ENCODE results near the gene NALCN.

NALCN gene

GRCh38 chr13:101181076-101181685, 235.1 kb downstream of the NALCN start (continued):
- no peak for TF ChIP-seq ZNF394 (tag by site-specific recombination; IDR thresholded peaks at IDR 0.05; ENCODE audit: borderline replicate concordance)

DNA sequence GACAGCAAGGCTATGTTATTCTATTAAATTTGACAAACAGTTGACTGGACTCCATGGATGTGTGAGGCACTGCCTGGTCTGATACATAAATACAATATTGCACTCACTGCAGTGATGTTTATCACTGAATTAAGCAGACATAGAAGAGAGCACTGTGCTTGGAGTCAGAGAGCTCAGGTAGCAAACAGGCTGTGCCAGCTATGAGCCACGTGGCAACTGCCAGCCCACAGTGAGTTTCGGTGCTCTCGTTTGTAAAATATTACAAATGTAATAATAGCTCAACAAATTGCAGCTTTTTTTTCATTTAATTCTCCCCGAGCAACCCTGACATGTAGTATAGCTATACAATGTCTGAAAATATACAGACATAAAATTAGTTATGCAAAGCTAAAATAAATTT, 237.3 kb downstream of the NALCN start:
- POLR2A ChIA-PET, result no interaction called here
- TF ChIP-seq ZNF768 (tag by site-specific recombination; IDR thresholded peaks at IDR 0.05), result no peak
- no peak for TF ChIP-seq ZNF148 (tag by site-specific recombination; IDR thresholded peaks at IDR 0.05; ENCODE audit: borderline replicate concordance)
- TF ChIP-seq ZNF221 (tag by site-specific recombination; IDR thresholded peaks at IDR 0.05; ENCODE audit: borderline replicate concordance), result no peak
- TF ChIP-seq EGR2 (tag by site-specific recombination; IDR thresholded peaks at IDR 0.05; ENCODE audit: low read depth), result no peak
- TF ChIP-seq ZBTB11 (tag by site-specific recombination; conservative IDR thresholded peaks at IDR 0.05; ENCODE audit: low read depth), result no peak

DNA sequence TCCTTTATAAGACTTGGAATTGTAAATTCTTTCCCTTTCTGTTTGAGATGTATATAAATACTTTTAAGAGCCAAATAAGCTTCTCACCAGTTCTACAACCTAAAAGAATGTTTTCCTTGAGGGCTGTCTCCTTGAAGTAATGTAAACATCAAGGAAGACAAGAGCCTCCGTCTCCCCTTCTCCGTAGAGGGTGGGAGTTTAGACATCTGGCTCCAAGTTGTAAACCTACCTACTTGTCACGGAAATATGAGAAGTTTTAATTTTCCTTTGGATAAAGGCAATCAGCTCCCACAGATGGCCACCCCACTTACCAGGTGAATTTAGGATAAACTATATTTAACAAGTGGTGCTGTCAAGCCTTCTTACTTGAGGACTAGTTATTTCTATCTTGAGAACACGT, 237.9 kb downstream of the NALCN start:
- TF ChIP-seq ZNF114 (tag by site-specific recombination; IDR thresholded peaks at IDR 0.05) (no peak), ZBTB11 (tag by site-specific recombination; conservative IDR thresholded peaks at IDR 0.05; ENCODE audit: low read depth) (no peak)
- no peak overlapping the region for H3K27ac ChIP-seq (ENCODE audit: extremely low read depth, low read depth, low read length)
- no peaks in the 10 kb centered on the region for H3K36me3 ChIP-seq (ENCODE audit: control insufficient read depth in 2 of 2, insufficient read depth in 1 of 2, low read length in 2 of 2)
- no peaks in the 10 kb centered on the region for H3K4me1 ChIP-seq (ENCODE audit: control insufficient read depth, insufficient read depth, low read length)
- ChIA-PET CTCF (no interaction called here), POLR2A (no interaction called here)
- no peak overlapping the region for H3K4me3 ChIP-seq (ENCODE audit: low read depth, low read length)
- no peaks in the 10 kb centered on the region for H3K9me3 ChIP-seq (ENCODE audit: control insufficient read depth, insufficient read depth, low read depth, low read length)

More for the DNA sequence above, 237.3 kb downstream of the NALCN start:
- no peaks in the 10 kb centered on the region for H3K4me1 ChIP-seq (ENCODE audit: control insufficient read depth, insufficient read depth, low read length)
- no peak overlapping the region for H3K27ac ChIP-seq (ENCODE audit: extremely low read depth, low read depth, low read length)
- CTCF ChIA-PET, result no interaction called here
- H3K4me3 ChIP-seq (ENCODE audit: low read depth, low read length), result no peak overlapping the region
- H3K9me3 ChIP-seq (ENCODE audit: control insufficient read depth, insufficient read depth, low read depth, low read length), result no peaks in the 10 kb centered on the region
- H3K36me3 ChIP-seq (ENCODE audit: control insufficient read depth in 2 of 2, insufficient read depth in 1 of 2, low read length in 2 of 2), result no peaks in the 10 kb centered on the region

GRCh38 chr13:101170306-101170705, 246.0 kb downstream of the NALCN start:
- ChIA-PET POLR2A (no interaction called here), CTCF (interaction anchor here (0.6 to 0.8 kb wide), 5 partner anchors 26 to 1026 kb away, joined by 3 to 4 read pairs (median 4); no protein-coding TSS in a partner anchor)
- no peaks in the 10 kb centered on the region for H3K4me1 ChIP-seq (ENCODE audit: control insufficient read depth, insufficient read depth, low read length)
- no peaks in the 10 kb centered on the region for H3K36me3 ChIP-seq (ENCODE audit: control insufficient read depth in 2 of 2, insufficient read depth in 1 of 2, low read length in 2 of 2)
- H3K9me3 ChIP-seq (ENCODE audit: control insufficient read depth, insufficient read depth, low read depth, low read length), result no peaks in the 10 kb centered on the region
- H3K4me3 ChIP-seq (ENCODE audit: low read depth, low read length), result no peak overlapping the region
- H3K27ac ChIP-seq (ENCODE audit: extremely low read depth, low read depth, low read length), result no peak overlapping the region
- TF ChIP-seq ZNF768 (tag by site-specific recombination; IDR thresholded peaks at IDR 0.05) (no peak), ZBTB20 (tag by site-specific recombination; IDR thresholded peaks at IDR 0.05) (no peak), ZNF354C (tag by site-specific recombination; IDR thresholded peaks at IDR 0.05; ENCODE audit: borderline replicate concordance, low read depth) (no peak), ZNF645 (tag by site-specific recombination; IDR thresholded peaks at IDR 0.05) (no peak), ZSCAN16 (tag by site-specific recombination; IDR thresholded peaks at IDR 0.05) (no peak), MYNN (tag by site-specific recombination; IDR thresholded peaks at IDR 0.05; ENCODE audit: borderline replicate concordance) (no peak), ZNF391 (tag by site-specific recombination; IDR thresholded peaks at IDR 0.05; ENCODE audit: borderline replicate concordance, low read depth) (no peak), ZNF16 (tag by site-specific recombination; IDR thresholded peaks at IDR 0.05; ENCODE audit: low read depth) (no peak)
- TF ChIP-seq, protein P1, sequence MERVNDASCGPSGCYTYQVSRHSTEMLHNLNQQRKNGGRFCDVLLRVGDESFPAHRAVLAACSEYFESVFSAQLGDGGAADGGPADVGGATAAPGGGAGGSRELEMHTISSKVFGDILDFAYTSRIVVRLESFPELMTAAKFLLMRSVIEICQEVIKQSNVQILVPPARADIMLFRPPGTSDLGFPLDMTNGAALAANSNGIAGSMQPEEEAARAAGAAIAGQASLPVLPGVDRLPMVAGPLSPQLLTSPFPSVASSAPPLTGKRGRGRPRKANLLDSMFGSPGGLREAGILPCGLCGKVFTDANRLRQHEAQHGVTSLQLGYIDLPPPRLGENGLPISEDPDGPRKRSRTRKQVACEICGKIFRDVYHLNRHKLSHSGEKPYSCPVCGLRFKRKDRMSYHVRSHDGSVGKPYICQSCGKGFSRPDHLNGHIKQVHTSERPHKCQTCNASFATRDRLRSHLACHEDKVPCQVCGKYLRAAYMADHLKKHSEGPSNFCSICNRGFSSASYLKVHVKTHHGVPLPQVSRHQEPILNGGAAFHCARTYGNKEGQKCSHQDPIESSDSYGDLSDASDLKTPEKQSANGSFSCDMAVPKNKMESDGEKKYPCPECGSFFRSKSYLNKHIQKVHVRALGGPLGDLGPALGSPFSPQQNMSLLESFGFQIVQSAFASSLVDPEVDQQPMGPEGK (tag by site-specific recombination; IDR thresholded peaks at IDR 0.05), result no peak

Data from HEK293 (cell line).